Neural cell (in vitro differentiated cells): Measurements from ENCODE around the gene SECISBP2. TPM values are rescaled to one million over a fixed set of nuclear protein-coding genes. Genes with fewer than 3 reads are reported as not detected.
"Not testable (repeated sequence)": the region's sequence is repeated elsewhere in the genome, so short reads cannot be mapped to it uniquely, and the experiment has no call there.

Experiments
- H2AFZ ChIP-seq: fragments of 200-600, 300-800 bp; sonication (generic), shearing (Covaris generic); 2 replicates; pipeline ENCODE4 v1.6.0; 2014; ENCODE audit warnings: low read depth, mild to moderate bottlenecking, antibody characterized with exemption, low read length, moderate library complexity
- H3F3A ChIP-seq: fragments of 200-600 bp; shearing (Covaris generic); 2 replicates; pipeline ENCODE4 v1.6.1; 2016; ENCODE audit warnings: mild to moderate bottlenecking, moderate library complexity, mixed read lengths, antibody characterized with exemption, low read length; ENCODE audit not compliant: insufficient read depth, poor library complexity, severe bottlenecking
- H3K27ac ChIP-seq: fragments of 200-600, 300-800 bp; sonication (generic), shearing (Covaris generic); 2 replicates; pipeline ENCODE4 v1.5.1; 2014; ENCODE audit warnings: mild to moderate bottlenecking, low read length, moderate library complexity
- H3K27me3 ChIP-seq: fragments of 300-800, 200-600 bp; sonication (generic), shearing (Covaris generic); 2 replicates; pipeline ENCODE4 v1.6.0; 2014; ENCODE audit warnings: mild to moderate bottlenecking, low read depth, low read length, moderate library complexity; ENCODE audit not compliant: insufficient read depth
- H3K36me3 ChIP-seq: fragments of 300-800, 200-600 bp; sonication (generic), shearing (Covaris generic); 2 replicates; pipeline ENCODE4 v1.5.1; 2014; ENCODE audit warnings: mild to moderate bottlenecking, antibody characterized with exemption, low read length, moderate library complexity; ENCODE audit not compliant: insufficient read depth
- H3K4me2 ChIP-seq: fragments of 300-800, 200-600 bp; sonication (generic), shearing (Covaris generic); 2 replicates; pipeline ENCODE4 v1.6.0; 2014; ENCODE audit warnings: mild to moderate bottlenecking, low read length
- H3K4me3 ChIP-seq: fragments of 300-800, 200-600 bp; sonication (generic), shearing (Covaris generic); 2 replicates; pipeline ENCODE4 v1.5.1; 2014; ENCODE audit warnings: mild to moderate bottlenecking, low read length, moderate library complexity
- H3K79me2 ChIP-seq: fragments of 200-600 bp; shearing (Covaris generic); replicated peaks from 2 replicates; pipeline ENCODE4 v1.6.0; 2014; ENCODE audit warnings: mild to moderate bottlenecking, low read length, moderate library complexity; ENCODE audit not compliant: insufficient read depth
- H3K9ac ChIP-seq: fragments of 300-800, 200-600 bp; sonication (generic), shearing (Covaris generic); 2 replicates; pipeline ENCODE4 v1.6.1; 2016; ENCODE audit warnings: mild to moderate bottlenecking, low read length, mixed read lengths
- H3K9me2 ChIP-seq: fragments of 200-600 bp; shearing (Covaris generic); 2 replicates; pipeline ENCODE4 v1.6.1; 2016; ENCODE audit warnings: mild to moderate bottlenecking, low read length, mixed read lengths; ENCODE audit not compliant: insufficient read depth
- H3K9me3 ChIP-seq: fragments of 200-600, 300-800 bp; sonication (generic), shearing (Covaris generic); 2 replicates; pipeline ENCODE4 v1.6.1; 2016; ENCODE audit warnings: mild to moderate bottlenecking, mixed run types, low read length, moderate library complexity, mixed read lengths
- H4K20me1 ChIP-seq: fragments of 200-600 bp; shearing (Covaris generic); 2 replicates; pipeline ENCODE4 v1.6.1; 2016; ENCODE audit warnings: mild to moderate bottlenecking, mixed run types; ENCODE audit not compliant: insufficient read depth
- CTCF ChIP-seq: fragments of 450-650 bp; IDR thresholded peaks from 2 replicates; pipeline ENCODE4 v1.5.1; 2014; ENCODE audit warnings: antibody characterized with exemption, mild to moderate bottlenecking, moderate library complexity; ENCODE audit not compliant: poor library complexity, severe bottlenecking
- EZH2 ChIP-seq: fragments of 200-600, 300-800 bp; shearing (Covaris generic), sonication (generic); IDR thresholded peaks from 2 replicates; pipeline ENCODE4 v1.6.1; 2014; ENCODE audit warnings: antibody characterized with exemption, low read length, borderline replicate concordance, mild to moderate bottlenecking; ENCODE audit not compliant: insufficient read depth, poor library complexity, severe bottlenecking
- MXI1 ChIP-seq: fragments of 450-650 bp; conservative IDR thresholded peaks from 2 replicates; pipeline ENCODE4 v1.6.1; 2014; ENCODE audit warnings: antibody characterized with exemption, mild to moderate bottlenecking; ENCODE audit not compliant: poor library complexity, severe bottlenecking
- POLR2AphosphoS5 ChIP-seq: IDR thresholded peaks from 2 replicates; pipeline ENCODE4 v1.6.1; 2012
- REST ChIP-seq: IDR thresholded peaks from 2 replicates; pipeline ENCODE4 v1.6.1; 2012; ENCODE audit warnings: borderline replicate concordance
- SMC3 ChIP-seq: fragments of 450-650 bp; conservative IDR thresholded peaks from 2 replicates; pipeline ENCODE4 v1.6.1; 2014; ENCODE audit warnings: antibody characterized with exemption, mild to moderate bottlenecking, moderate library complexity; ENCODE audit not compliant: poor library complexity
- TAF1 ChIP-seq: IDR thresholded peaks from 2 replicates; pipeline ENCODE4 v1.6.1; 2012; ENCODE audit warnings: low read depth
- polyA plus RNA-seq: library from polyadenylated mRNA; depleted of rRNA; stranded (reverse); fragments of >200 nt; gene quantifications from 2 replicates; pipeline ENCODE4 v1.2.3, GENCODE V29; 2014

The SECISBP2 gene
- polyA plus RNA-seq, 1 donor from 2014 or later, result 121 TPM

GRCh38 chr9:89293014-89293413 lies 25.3 kb upstream of the SECISBP2 start:
- Histone ChIP-seq H4K20me1 (no peaks in the 10 kb centered on the region), H3K27me3 (no peaks in the 10 kb centered on the region), H3K4me3 (no peak overlapping the region), H3K9ac (no peak overlapping the region), H3K9me3 (no peaks in the 10 kb centered on the region), H2AFZ (no peak overlapping the region), H3K9me2 (no peaks in the 10 kb centered on the region), H3K27ac (no peak overlapping the region), H3K36me3 (no peaks in the 10 kb centered on the region), H3K79me2 (no peaks in the 10 kb centered on the region), H3K4me2 (no peak overlapping the region), H3F3A (no peaks in the 10 kb centered on the region)
- no peak for TF ChIP-seq CTCF
- no peak for TF ChIP-seq POLR2AphosphoS5
- no peak for TF ChIP-seq EZH2
- TF ChIP-seq TAF1, result no peak
- no peak for TF ChIP-seq REST

- Histone ChIP-seq H3K9me3 (no peaks in the 10 kb centered on the region), H2AFZ (no peak overlapping the region), H3K27ac (no peak overlapping the region), H3K9ac (no peak overlapping the region), H4K20me1 (no peaks in the 10 kb centered on the region), H3K4me3 (no peak overlapping the region), H3F3A (no peaks in the 10 kb centered on the region), H3K79me2 (no peaks in the 10 kb centered on the region), H3K27me3 (no peaks in the 10 kb centered on the region), H3K36me3 (no peaks in the 10 kb centered on the region), H3K4me2 (no peak overlapping the region), H3K9me2 (no peaks in the 10 kb centered on the region)
- TF ChIP-seq TAF1 (no peak), POLR2AphosphoS5 (no peak), MXI1 (no peak), CTCF (no peak), SMC3 (no peak)
Measured at GRCh38 chr9:89295400-89295799, 22.9 kb upstream of the SECISBP2 start.

- H3F3A ChIP-seq, H3K36me3 ChIP-seq, H3K4me2 ChIP-seq, H3K9me3 ChIP-seq, H3K27me3 ChIP-seq, H3K27ac ChIP-seq, H3K79me2 ChIP-seq, H3K9me2 ChIP-seq, H3K4me3 ChIP-seq, H3K9ac ChIP-seq, H4K20me1 ChIP-seq, H2AFZ ChIP-seq: not testable (repeated sequence)
Measured at GRCh38 chr9:89301996-89302395, 16.3 kb upstream of the SECISBP2 start.
